H1 (cell line): Measurements from ENCODE around the gene CERS5. TPM values are rescaled to one million over a fixed set of nuclear protein-coding genes. Genes with fewer than 3 reads are reported as not detected.

Source experiments
- CTCF ChIA-PET: fragments of 300-600 bp; sonication (Branson Sonifier 250); formaldehyde crosslinking; loops from one replicate; lab custom pipeline; 2021; ENCODE audit not compliant: partially characterized antibody; lab: Charles Lee
- POLR2A ChIA-PET: fragments of 300-600 bp; sonication (Branson Sonifier 250); formaldehyde crosslinking; loops from one replicate; lab custom pipeline; 2021; ENCODE audit warnings: inconsistent platforms; ENCODE audit not compliant: partially characterized antibody; lab: Charles Lee
- DNase-seq, 2 experiments: peaks; one replicate each; pipeline versions ENCODE4 v3.0.0 to v3.0.0-alpha.2; 2010 to 2022; ENCODE audit warnings: low spot score in 2 of 2, low read depth in 1 of 2, mixed read lengths in 1 of 2
- FAIRE-seq: peaks from 2 replicates; lab custom pipeline; 2011; peaks lifted over from hg19 to GRCh38; lab: Jason Lieb, UNC
- H2AFZ ChIP-seq: 2 replicates; pipeline ENCODE4 v1.8.1; 2012; ENCODE audit warnings: low read length, inconsistent platforms
- H2AK5ac ChIP-seq: 2 replicates; pipeline ENCODE4 v1.6.1; 2013; ENCODE audit warnings: low read depth, low read length
- H2BK120ac ChIP-seq: replicated peaks from 2 replicates; pipeline ENCODE3; 2013; ENCODE audit warnings: low read depth, low read length, inconsistent platforms
- H2BK12ac ChIP-seq: 2 replicates; pipeline ENCODE4 v1.6.1; 2013; ENCODE audit warnings: low read depth, low read length
- H2BK15ac ChIP-seq: 2 replicates; pipeline ENCODE4 v1.6.1; 2013; ENCODE audit warnings: low read length
- H2BK20ac ChIP-seq: 2 replicates; pipeline ENCODE4 v1.6.1; 2013; ENCODE audit warnings: low read length
- H2BK5ac ChIP-seq: 2 replicates; pipeline ENCODE4 v1.6.1; 2013; ENCODE audit warnings: low read depth, low read length
- H3K14ac ChIP-seq: 2 replicates; pipeline ENCODE4 v1.6.1; 2013; ENCODE audit warnings: inconsistent platforms; ENCODE audit not compliant: insufficient read length
- H3K18ac ChIP-seq: 2 replicates; pipeline ENCODE4 v1.6.1; 2013; ENCODE audit warnings: low read length; ENCODE audit errors: extremely low read depth
- H3K23ac ChIP-seq: 2 replicates; pipeline ENCODE4 v1.6.1; 2013; ENCODE audit warnings: inconsistent platforms; ENCODE audit not compliant: insufficient read length
- H3K23me2 ChIP-seq: 2 replicates; pipeline ENCODE4 v1.6.1; 2013; ENCODE audit warnings: low read depth, low read length
- H3K27ac ChIP-seq: 2 replicates; pipeline ENCODE4 v1.6.1; 2011; ENCODE audit warnings: low read depth, low read length, inconsistent platforms
- H3K27me3 ChIP-seq, 4 experiments: replicated peaks in 1 of 4; 1 replicate in 1 of 4; 2 replicates in 3 of 4; pipeline versions ENCODE4 v1.6.1 to v1.8.1; 2011 to 2013; ENCODE audit warnings: low read length in 3 of 4, mild to moderate bottlenecking in 3 of 4, inconsistent platforms in 2 of 4, mixed read lengths in 2 of 4, moderate library complexity in 1 of 4; ENCODE audit not compliant: control insufficient read depth in 3 of 4, insufficient read depth in 3 of 4; ENCODE audit errors: extremely low read depth in 1 of 4
- H3K36me3 ChIP-seq, 4 experiments: 2 replicates each; pipeline versions ENCODE4 v1.6.1 to v1.8.1; 2011 to 2013; ENCODE audit warnings: mild to moderate bottlenecking in 4 of 4, low read length in 3 of 4, moderate library complexity in 2 of 4, control low read depth in 1 of 4, inconsistent platforms in 1 of 4; ENCODE audit not compliant: insufficient read depth in 4 of 4, control insufficient read depth in 2 of 4
- H3K4ac ChIP-seq: replicated peaks from 2 replicates; pipeline ENCODE3; 2013; ENCODE audit warnings: low read length, low read depth, mixed read lengths, inconsistent platforms; ENCODE audit not compliant: insufficient read length
- H3K4me1 ChIP-seq, 4 experiments: replicated peaks in 1 of 4; 1 replicate in 1 of 4; 2 replicates in 3 of 4; pipeline versions ENCODE4 v1.6.1 to v1.8.1; 2011 to 2013; ENCODE audit warnings: low read length in 3 of 4, inconsistent platforms in 2 of 4, mixed read lengths in 1 of 4; ENCODE audit not compliant: insufficient read depth in 4 of 4, control insufficient read depth in 3 of 4
- H3K4me2 ChIP-seq, 2 experiments: 2 replicates each; pipeline versions ENCODE4 v1.6.1 to v1.8.1; 2011 to 2013; ENCODE audit warnings: low read depth in 2 of 2, low read length in 2 of 2, control low read depth in 1 of 2, inconsistent platforms in 1 of 2, mild to moderate bottlenecking in 1 of 2; ENCODE audit not compliant: insufficient read depth in 1 of 2
- H3K4me3 ChIP-seq, 4 experiments: fragments of 200-600, 300-600 bp in 1 of 4; sonication (generic), shearing (Covaris generic), sonication (Bioruptor Twin) in 1 of 4; 2 replicates each; pipeline versions ENCODE4 v1.5.1 to v1.8.1; 2011 to 2016; ENCODE audit warnings: low read length in 4 of 4, low read depth in 3 of 4, control low read depth in 2 of 4, inconsistent platforms in 2 of 4, mild to moderate bottlenecking in 2 of 4, mixed read lengths in 1 of 4, moderate library complexity in 1 of 4; ENCODE audit not compliant: insufficient read depth in 2 of 4; ENCODE audit errors: extremely low read depth in 1 of 4
- H3K56ac ChIP-seq: replicated peaks from 2 replicates; pipeline ENCODE3; 2013; ENCODE audit warnings: low read depth, mild to moderate bottlenecking, mixed read lengths, low read length, inconsistent platforms; ENCODE audit not compliant: insufficient read length
- H3K79me1 ChIP-seq: 2 replicates; pipeline ENCODE4 v1.6.1; 2013; ENCODE audit warnings: low read depth, low read length, control low read depth
- H3K79me2 ChIP-seq, 2 experiments: 2 replicates each; pipeline versions ENCODE4 v1.6.1 to v1.8.1; 2012 to 2013; ENCODE audit warnings: low read length in 2 of 2, mild to moderate bottlenecking in 2 of 2, inconsistent platforms in 1 of 2; ENCODE audit not compliant: insufficient read depth in 2 of 2, control insufficient read depth in 1 of 2
- H3K9ac ChIP-seq, 4 experiments: replicated peaks in 1 of 4; 1 replicate in 1 of 4; 2 replicates in 3 of 4; pipeline versions ENCODE4 v1.6.1 to v1.8.1; 2011 to 2013; ENCODE audit warnings: low read depth in 3 of 4, low read length in 3 of 4, control low read depth in 2 of 4, mild to moderate bottlenecking in 2 of 4, moderate library complexity in 2 of 4, inconsistent platforms in 1 of 4; ENCODE audit errors: extremely low read depth in 1 of 4
- H3K9me3 ChIP-seq, 2 experiments: 2 replicates each; pipeline versions ENCODE4 v1.6.1 to v1.8.1; 2012 to 2013; ENCODE audit warnings: mild to moderate bottlenecking in 2 of 2, moderate library complexity in 2 of 2, control low read depth in 1 of 2, inconsistent platforms in 1 of 2, low read depth in 1 of 2, low read length in 1 of 2, mixed read lengths in 1 of 2; ENCODE audit not compliant: insufficient read depth in 2 of 2
- H4K20me1 ChIP-seq, 2 experiments: replicated peaks in 1 of 2; 2 replicates each; pipeline versions ENCODE3 to v1.8.1; 2011 to 2013; ENCODE audit warnings: inconsistent platforms in 2 of 2, low read length in 2 of 2, mild to moderate bottlenecking in 1 of 2; ENCODE audit not compliant: insufficient read depth in 2 of 2, control insufficient read depth in 1 of 2
- H4K5ac ChIP-seq: 2 replicates; pipeline ENCODE4 v1.6.1; 2013; ENCODE audit warnings: low read length, low read depth, mixed read lengths, inconsistent platforms; ENCODE audit not compliant: insufficient read length
- H4K8ac ChIP-seq: 2 replicates; pipeline ENCODE4 v1.8.0; 2013; ENCODE audit warnings: mild to moderate bottlenecking, moderate library complexity, low read length, inconsistent platforms; ENCODE audit not compliant: insufficient read depth; ENCODE audit errors: extremely low read depth
- H4K91ac ChIP-seq: replicated peaks from 2 replicates; pipeline ENCODE3; 2013; ENCODE audit warnings: low read length, mixed read lengths, inconsistent platforms; ENCODE audit not compliant: insufficient read length
- CHD1 ChIP-seq: IDR thresholded peaks from 2 replicates; pipeline ENCODE4 v1.6.1; 2012; ENCODE audit warnings: low read depth, low read length, improper control_type of control experiment
- EGR1 ChIP-seq: IDR thresholded peaks from 2 replicates; pipeline ENCODE4 v1.6.1; 2011; ENCODE audit warnings: low read depth, low read length, borderline replicate concordance
- GABPA ChIP-seq: IDR thresholded peaks from 2 replicates; pipeline ENCODE4 v1.6.1; 2011; ENCODE audit warnings: mild to moderate bottlenecking, low read length, moderate library complexity, borderline replicate concordance; ENCODE audit not compliant: insufficient read depth
- GTF2F1 ChIP-seq: IDR thresholded peaks from 2 replicates; pipeline ENCODE4 v1.6.1; 2012; ENCODE audit warnings: low read depth, low read length, improper control_type of control experiment, borderline replicate concordance
- RXRA ChIP-seq: IDR thresholded peaks from 2 replicates; pipeline ENCODE4 v1.6.1; 2011; ENCODE audit warnings: low read depth, mild to moderate bottlenecking, low read length, moderate library complexity; ENCODE audit not compliant: insufficient read depth
- SP4 ChIP-seq: IDR thresholded peaks from 2 replicates; pipeline ENCODE4 v1.6.1; 2012; ENCODE audit warnings: low read length, inconsistent platforms
- USF2 ChIP-seq: IDR thresholded peaks from 2 replicates; pipeline ENCODE4 v1.6.1; 2011; ENCODE audit warnings: low read length, improper control_type of control experiment
- WGBS, 2 experiments: shearing (Covaris generic) in 1 of 2; methylation state at CpG; one replicate each; pipeline versions ENCODE4 v1.1.6 to v1.1.7; 2013 to 2015; ENCODE audit warnings: low lambda C conversion rate in 2 of 2, mixed read lengths in 2 of 2, inconsistent platforms in 1 of 2, low coverage in 1 of 2, missing lambda C conversion rate in 1 of 2; ENCODE audit not compliant: insufficient replicate concordance in 2 of 2, insufficient coverage in 1 of 2, insufficient read length in 1 of 2; ENCODE audit errors: extremely low coverage in 1 of 2, missing lambda C conversion rate in 1 of 2; 5-methylcytosine and 5-hydroxymethylcytosine counted together
- polyA plus RNA-seq, 7 experiments: library from polyadenylated mRNA; depleted of rRNA in 3 of 7; stranded (reverse) in 5 of 7; unstranded in 2 of 7; fragments of >200 nt in 5 of 7; fragments of 200-250 nt in 2 of 7; gene quantifications; 1 replicate in 5 of 7; 2 replicates in 1 of 7; 4 replicates in 1 of 7; pipeline versions ENCODE4 v1.2.1 to v1.2.3, GENCODE V29; 2011 to 2013; ENCODE audit warnings: missing spikeins in 2 of 7, mixed read lengths in 2 of 7
- total RNA-seq: library from RNA; stranded (reverse); fragmentation: NEBNext Ultra II Directional; extraction: Animal tissue kit (Norgen Biotek cat#: 25700); gene quantifications from 2 replicates; pipeline ENCODE4 v1.2.1, GENCODE V29; 2021

CERS5 gene
- total and polyA plus RNA-seq, 2 of the 8 experiments (the other 6 are each of a cell fraction or from before 2014, with no cell fraction given), result 69.2 to 119 TPM

DNA sequence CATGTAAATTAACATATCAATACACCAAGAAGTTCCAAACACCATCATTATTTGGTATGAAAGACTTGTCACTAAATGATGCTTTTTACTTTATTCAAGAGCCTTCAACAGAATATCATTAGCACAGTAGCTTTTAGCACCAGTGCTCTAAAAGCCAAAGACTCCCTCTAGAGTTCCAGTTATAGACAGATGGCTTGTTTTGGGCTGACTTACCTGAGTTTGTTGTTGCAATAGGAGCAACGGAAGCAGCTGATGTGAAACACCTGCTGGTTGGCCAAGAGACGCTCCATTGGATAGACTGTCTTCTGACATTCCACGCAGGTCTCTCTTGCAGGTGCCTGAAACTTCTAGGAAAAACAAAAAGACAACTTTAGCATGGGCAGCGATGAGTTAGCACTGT, 14.5 kb upstream of the CERS5 start:
- Histone ChIP-seq H2BK15ac (no peak overlapping the region), H2AFZ (no peak overlapping the region), H3K56ac (no peak overlapping the region), H3K23ac (no peak overlapping the region), H3K9ac (no peak overlapping the region), H3K9me3 (no peaks in the 10 kb centered on the region), H2BK12ac (no peak overlapping the region), H4K8ac (no peak overlapping the region), H3K23me2 (no peaks in the 10 kb centered on the region), H3K14ac (no peak overlapping the region), H3K27me3 (no peaks in the 10 kb centered on the region), H3K4me2 (no peak overlapping the region), H3K4me3 (no peak overlapping the region), H4K5ac (no peak overlapping the region), H3K79me2 (no peaks in the 10 kb centered on the region), H4K91ac (no peak overlapping the region), H2AK5ac (no peak overlapping the region), H2BK5ac (no peak overlapping the region), H3K4ac (no peak overlapping the region), H4K20me1 (no peaks in the 10 kb centered on the region), H3K27ac (no peak overlapping the region), H2BK20ac (no peak overlapping the region), H2BK120ac (no peak overlapping the region), H3K79me1 (no peaks in the 10 kb centered on the region), H3K36me3 (peaks cover 0 to 20% (median 14%) of the 10 kb centered on the region in 4 experiments; a peak in 5 of 8 replicates), H3K18ac (no peak overlapping the region), H3K4me1 (no peaks in the 10 kb centered on the region)
- POLR2A ChIA-PET, result interaction anchor here (1.5 to 1.7 kb wide), 2 partner anchors 15 to 101 kb away, joined by 4 to 6 read pairs; partner anchors contain the start of gene CERS5
- CTCF ChIA-PET, result interaction anchor here (0.6 to 1.7 kb wide), 11 partner anchors 9 to 178 kb away, joined by 3 to 6 read pairs (median 4); no protein-coding TSS in a partner anchor
- FAIRE-seq (no peak), DNase-seq (no peak)
- WGBS, 2 experiments, result 95% methylated on average over 4 of the region's 4 CpGs; no CpG with 5 or more reads in 1 of the 2 experiments
- TF ChIP-seq RXRA (no peak), GABPA (no peak), SP4 (no peak), CHD1 (no peak), USF2 (no peak), EGR1 (no peak), GTF2F1 (no peak)
